Activated CD4-positive, alpha-beta T cell treated with anti-CD3 and anti-CD28 coated beads, Interleukin-2, amount 10 ng/mL, durations not matched to agents 7 days and 5 days (primary cell): ENCODE measurements around the gene RDH13. TPM values are rescaled to one million over a fixed set of nuclear protein-coding genes. Genes with fewer than 3 reads are reported as not detected.

ENCODE experiments used
- CTCF ChIA-PET: fragments of 350-600 bp; sonication (Branson Sonifier 250); formaldehyde crosslinking; loops from one replicate; lab custom pipeline; 2021; ENCODE audit warnings: antibody characterized with exemption; lab: Charles Lee
- POLR2A ChIA-PET: fragments of 350-600 bp; sonication (Branson Sonifier 250); formaldehyde crosslinking; loops from one replicate; lab custom pipeline; 2021; ENCODE audit warnings: antibody characterized with exemption; lab: Charles Lee
- DNase-seq: peaks from one replicate; pipeline ENCODE4 v3.0.0-alpha.2; 2020
- H3K27ac Mint-ChIP-seq: one replicate; pipeline ENCODE4 v1.8.0; 2021; ENCODE audit warnings: mild to moderate bottlenecking, moderate library complexity, mixed read lengths
- H3K27me3 Mint-ChIP-seq: one replicate; pipeline ENCODE4 v1.8.0; 2021; ENCODE audit warnings: mixed read lengths
- H3K36me3 Mint-ChIP-seq: one replicate; pipeline ENCODE4 v1.8.0; 2021; ENCODE audit warnings: low read depth, mixed read lengths
- H3K4me1 Mint-ChIP-seq: one replicate; pipeline ENCODE4 v1.8.0; 2021; ENCODE audit warnings: mixed read lengths
- H3K4me3 Mint-ChIP-seq: one replicate; pipeline ENCODE4 v1.8.0; 2021; ENCODE audit warnings: mild to moderate bottlenecking, moderate library complexity, mixed read lengths
- H3K9me3 Mint-ChIP-seq: one replicate; pipeline ENCODE4 v1.8.0; 2021; ENCODE audit warnings: mixed read lengths
- total RNA-seq, 2 experiments: library from RNA; stranded (reverse); gene quantifications; one replicate each; pipeline ENCODE4 v1.2.3, GENCODE V29; 2021

The RDH13 gene
- total RNA-seq, 2 experiments from 2014 or later: 15.0 to 15.6 TPM

DNA sequence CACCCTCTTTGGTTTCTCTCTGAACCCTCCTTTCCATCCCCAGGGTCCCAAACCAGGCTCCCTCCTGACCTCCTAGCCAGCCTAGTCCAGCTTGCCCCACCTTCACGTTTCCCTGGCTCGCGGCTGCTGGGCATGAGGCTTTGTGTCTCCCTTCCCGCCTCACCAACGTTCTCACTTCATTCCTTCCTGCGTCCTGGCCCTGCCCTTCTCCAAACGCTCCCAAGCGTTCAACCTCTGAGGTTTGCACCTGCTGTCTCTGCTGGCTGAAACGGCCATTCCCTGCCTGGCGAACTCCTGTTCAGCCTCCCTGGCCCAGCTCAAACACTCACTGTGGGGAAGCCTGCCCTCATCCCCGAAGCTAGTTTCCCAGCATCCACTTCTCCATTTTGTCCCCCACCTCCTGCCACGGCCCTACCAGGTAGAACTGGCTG lies 25.1 kb upstream of the RDH13 start:
- ChIA-PET POLR2A (no interaction called here), CTCF (interaction anchor here (0.7 to 1.3 kb wide), 4 partner anchors 10 to 59 kb away, joined by 3 read pairs; no protein-coding TSS in a partner anchor)
- H3K27ac Mint-ChIP-seq: peak overlapping the region; percentile 71
- H3K4me1 Mint-ChIP-seq: peaks cover 24% of the 10 kb centered on the region
- H3K36me3 Mint-ChIP-seq: peaks cover 17% of the 10 kb centered on the region
- H3K4me3 Mint-ChIP-seq: no peak overlapping the region
- DNase-seq: no peak
- H3K27me3 Mint-ChIP-seq: peaks cover 37% of the 10 kb centered on the region
- H3K9me3 Mint-ChIP-seq: no peaks in the 10 kb centered on the region

DNA sequence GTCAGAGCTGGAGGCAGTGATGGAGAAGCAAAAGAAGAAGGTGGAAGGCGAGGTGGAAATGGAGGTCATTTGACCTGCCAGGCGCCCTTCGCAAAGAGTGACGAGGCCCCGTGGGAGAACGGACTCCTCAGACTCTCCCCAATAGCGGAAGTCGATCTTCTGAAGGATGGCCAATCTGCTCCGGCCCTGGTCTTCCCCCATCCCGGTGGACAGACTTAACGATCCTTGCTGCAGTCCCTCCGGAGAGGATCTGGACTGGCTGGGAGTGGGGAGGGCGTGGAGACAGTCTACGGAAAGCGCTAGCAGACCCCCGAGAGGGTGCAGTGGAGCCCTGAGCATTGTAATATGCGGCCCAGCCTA lies 24.6 kb upstream of the RDH13 start:
- POLR2A ChIA-PET: no interaction called here
- Mint-ChIP-seq H3K4me3 (no peak overlapping the region), H3K4me1 (peaks cover 25% of the 10 kb centered on the region), H3K27me3 (peaks cover 42% of the 10 kb centered on the region), H3K9me3 (peaks cover 3% of the 10 kb centered on the region), H3K27ac (no peak overlapping the region), H3K36me3 (peaks cover 19% of the 10 kb centered on the region)
- DNase-seq: no peak
- CTCF ChIA-PET: interaction anchor here (1.3 kb wide), 1 partner anchor 31 kb away, joined by 3 read pairs; no protein-coding TSS in a partner anchor

DNA sequence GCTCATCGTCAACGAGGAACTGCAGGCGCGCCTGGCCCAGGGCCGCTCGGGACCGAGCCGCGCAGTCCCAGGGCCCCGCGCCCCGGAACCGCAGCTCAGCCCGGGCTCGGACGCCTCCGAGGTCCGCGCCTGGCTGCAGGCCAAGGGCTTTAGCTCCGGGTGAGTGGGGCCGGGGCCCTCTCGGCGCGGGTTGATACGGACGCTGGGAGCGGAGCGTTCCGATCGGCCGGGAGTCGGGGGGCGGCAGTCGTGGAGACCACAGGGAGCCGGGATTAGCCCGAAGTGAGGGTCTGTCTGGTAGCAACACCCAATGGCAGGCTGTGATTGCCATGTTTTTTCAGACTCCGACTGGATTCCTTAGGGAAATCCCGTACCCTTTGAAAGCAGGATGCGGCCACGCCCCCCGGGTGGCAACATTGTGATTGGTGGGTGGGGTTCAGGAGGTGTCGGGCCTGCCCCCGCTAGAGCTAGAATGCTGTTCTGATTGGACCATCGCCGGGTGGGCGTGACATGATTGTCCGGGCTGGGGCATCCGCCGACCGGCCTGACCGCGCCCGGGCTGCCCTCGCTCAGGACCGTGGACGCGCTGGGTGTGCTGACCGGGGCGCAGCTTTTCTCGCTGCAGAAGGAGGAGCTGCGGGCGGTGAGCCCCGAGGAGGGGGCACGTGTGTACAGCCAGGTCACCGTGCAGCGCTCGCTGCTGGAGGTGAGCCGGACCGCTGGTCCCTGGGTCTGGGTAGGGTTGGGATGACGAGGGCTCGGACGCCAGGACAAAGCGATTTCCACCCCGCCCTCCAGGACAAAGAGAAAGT lies 24.0 kb upstream of the RDH13 start:
- Mint-ChIP-seq H3K27ac (no peak overlapping the region), H3K9me3 (peaks cover 5% of the 10 kb centered on the region), H3K27me3 (peaks cover 45% of the 10 kb centered on the region), H3K4me3 (no peak overlapping the region), H3K4me1 (peaks cover 30% of the 10 kb centered on the region), H3K36me3 (peaks cover 20% of the 10 kb centered on the region)
- ChIA-PET POLR2A (no interaction called here), CTCF (interaction anchor here (0.7 to 1.3 kb wide), 2 partner anchors 31 to 74 kb away, joined by 3 read pairs; no protein-coding TSS in a partner anchor)
- peak; percentile 40 for DNase-seq

DNA sequence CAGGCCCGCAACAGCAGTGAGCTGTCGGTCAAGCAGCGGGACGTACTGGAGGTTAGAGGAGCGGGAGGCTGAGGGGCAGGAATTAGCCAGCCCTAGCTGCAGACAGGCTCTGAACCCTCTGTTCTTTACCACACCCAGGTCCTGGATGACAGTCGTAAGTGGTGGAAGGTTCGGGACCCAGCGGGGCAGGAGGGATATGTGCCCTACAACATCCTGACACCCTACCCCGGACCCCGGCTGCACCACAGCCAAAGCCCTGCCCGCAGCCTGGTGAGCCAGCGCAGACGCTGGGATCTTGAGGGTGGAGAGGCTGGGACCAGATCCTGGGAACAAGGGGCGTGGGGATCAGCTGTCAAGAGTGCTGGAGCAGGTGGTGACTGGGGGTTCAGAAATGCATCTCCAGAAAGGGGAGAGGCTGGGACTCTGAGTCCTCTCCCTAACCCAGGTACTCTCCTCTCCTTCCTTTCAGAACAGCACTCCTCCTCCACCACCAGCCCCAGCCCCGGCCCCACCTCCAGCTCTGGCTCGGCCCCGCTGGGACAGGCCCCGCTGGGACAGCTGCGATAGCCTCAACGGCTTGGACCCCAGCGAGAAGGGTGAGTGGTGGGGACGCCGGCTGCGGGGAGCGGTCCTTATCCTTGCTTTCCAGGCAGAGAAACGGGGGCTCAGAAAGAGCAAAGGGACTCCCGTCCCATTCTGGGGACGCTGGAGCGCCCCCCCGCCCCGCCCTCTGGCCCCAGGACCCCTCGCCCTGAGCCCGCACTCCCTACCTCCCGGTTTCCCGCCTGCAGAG lies 23.2 kb upstream of the RDH13 start:
- peaks cover 5% of the 10 kb centered on the region for H3K9me3 Mint-ChIP-seq
- H3K4me1 Mint-ChIP-seq: peaks cover 35% of the 10 kb centered on the region
- ChIA-PET POLR2A (interaction anchor here (0.7 kb wide), 1 partner anchor 32 kb away, joined by 3 read pairs; the partner anchor contains the start of gene PPP1R12C), CTCF (interaction anchor here (0.7 to 1.4 kb wide), 5 partner anchors 30 to 323 kb away, joined by 3 read pairs; no protein-coding TSS in a partner anchor)
- no peak overlapping the region for H3K27ac Mint-ChIP-seq
- peaks cover 20% of the 10 kb centered on the region for H3K36me3 Mint-ChIP-seq
- DNase-seq: no peak
- H3K4me3 Mint-ChIP-seq: no peak overlapping the region
- peaks cover 45% of the 10 kb centered on the region for H3K27me3 Mint-ChIP-seq

DNA sequence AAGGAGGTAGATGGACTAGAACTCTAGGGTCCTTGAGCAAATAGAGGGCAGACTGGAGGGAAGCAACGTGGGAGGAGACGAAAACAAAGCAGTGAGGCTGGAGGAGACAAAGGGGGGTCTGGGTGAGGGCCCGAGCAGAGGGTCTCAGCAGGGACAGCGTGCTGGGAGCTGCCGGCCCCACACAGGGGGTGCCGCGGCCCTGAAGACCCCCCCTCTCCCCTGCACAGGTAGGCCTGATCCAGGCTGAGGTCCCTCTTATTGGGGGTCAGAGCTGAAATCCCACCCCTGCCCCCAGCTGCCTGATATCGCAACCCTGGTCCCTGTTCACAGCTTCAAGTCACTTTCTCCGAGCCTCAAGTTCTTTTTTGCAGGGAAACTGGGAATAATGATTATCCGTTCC lies 21.5 kb upstream of the RDH13 start:
- DNase-seq: no peak
- no peak overlapping the region for H3K4me3 Mint-ChIP-seq
- ChIA-PET CTCF (interaction anchor here (0.6 to 2.0 kb wide), 2 partner anchors 14 to 23 kb away, joined by 3 to 7 read pairs; no protein-coding TSS in a partner anchor), POLR2A (no interaction called here)
- H3K27me3 Mint-ChIP-seq: peaks cover 45% of the 10 kb centered on the region
- peaks cover 22% of the 10 kb centered on the region for H3K36me3 Mint-ChIP-seq
- H3K27ac Mint-ChIP-seq: no peak overlapping the region
- peaks cover 45% of the 10 kb centered on the region for H3K4me1 Mint-ChIP-seq
- H3K9me3 Mint-ChIP-seq: peaks cover 9% of the 10 kb centered on the region

DNA sequence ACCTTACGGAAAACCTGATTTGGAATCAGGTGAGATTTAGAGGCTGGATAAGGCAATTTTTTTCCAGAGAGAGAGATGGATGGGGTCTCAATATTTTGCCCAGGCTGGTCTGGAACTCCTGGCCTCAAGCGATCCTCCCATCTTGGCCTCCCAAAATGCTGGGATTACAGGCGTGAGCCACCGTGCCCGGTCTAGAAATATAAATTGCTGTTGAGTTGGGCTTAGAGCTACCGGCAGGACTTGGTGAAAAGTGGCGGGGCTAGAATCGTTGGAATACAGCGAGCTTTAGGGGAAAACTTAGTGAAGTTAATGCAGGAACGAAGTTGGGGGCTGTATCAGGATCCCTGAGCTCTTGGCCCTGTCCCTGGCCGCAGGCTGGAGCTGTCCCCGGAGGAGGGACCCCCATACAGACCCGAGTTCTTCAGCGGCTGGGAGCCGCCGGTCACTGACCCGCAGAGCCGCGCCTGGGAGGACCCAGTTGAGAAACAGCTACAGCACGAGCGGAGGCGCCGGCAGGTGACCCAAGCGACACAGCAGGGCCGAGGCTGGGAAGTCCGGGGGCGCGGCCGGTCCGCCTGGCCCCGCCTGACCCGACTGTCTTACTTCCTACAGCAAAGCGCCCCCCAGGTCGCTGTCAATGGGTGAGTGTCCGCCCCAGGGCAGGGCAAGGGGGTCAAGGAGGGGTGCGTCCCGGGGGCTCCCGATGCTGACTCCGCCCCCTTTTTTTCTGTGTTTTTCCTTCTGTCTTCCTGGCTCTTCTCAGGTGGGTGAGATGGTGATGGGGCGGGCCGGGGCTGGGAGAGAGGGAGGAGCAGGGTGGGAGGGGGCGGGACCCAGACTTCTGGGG lies 20.3 kb upstream of the RDH13 start:
- Mint-ChIP-seq H3K9me3 (peaks cover 11% of the 10 kb centered on the region), H3K4me3 (no peak overlapping the region), H3K27me3 (peaks cover 44% of the 10 kb centered on the region), H3K36me3 (peaks cover 19% of the 10 kb centered on the region), H3K4me1 (peaks cover 41% of the 10 kb centered on the region), H3K27ac (no peak overlapping the region)
- no peak for DNase-seq
- CTCF ChIA-PET: interaction anchor here (0.6 to 2.0 kb wide), 3 partner anchors 13 to 176 kb away, joined by 3 to 7 read pairs (median 5); no protein-coding TSS in a partner anchor
- POLR2A ChIA-PET: no interaction called here

DNA sequence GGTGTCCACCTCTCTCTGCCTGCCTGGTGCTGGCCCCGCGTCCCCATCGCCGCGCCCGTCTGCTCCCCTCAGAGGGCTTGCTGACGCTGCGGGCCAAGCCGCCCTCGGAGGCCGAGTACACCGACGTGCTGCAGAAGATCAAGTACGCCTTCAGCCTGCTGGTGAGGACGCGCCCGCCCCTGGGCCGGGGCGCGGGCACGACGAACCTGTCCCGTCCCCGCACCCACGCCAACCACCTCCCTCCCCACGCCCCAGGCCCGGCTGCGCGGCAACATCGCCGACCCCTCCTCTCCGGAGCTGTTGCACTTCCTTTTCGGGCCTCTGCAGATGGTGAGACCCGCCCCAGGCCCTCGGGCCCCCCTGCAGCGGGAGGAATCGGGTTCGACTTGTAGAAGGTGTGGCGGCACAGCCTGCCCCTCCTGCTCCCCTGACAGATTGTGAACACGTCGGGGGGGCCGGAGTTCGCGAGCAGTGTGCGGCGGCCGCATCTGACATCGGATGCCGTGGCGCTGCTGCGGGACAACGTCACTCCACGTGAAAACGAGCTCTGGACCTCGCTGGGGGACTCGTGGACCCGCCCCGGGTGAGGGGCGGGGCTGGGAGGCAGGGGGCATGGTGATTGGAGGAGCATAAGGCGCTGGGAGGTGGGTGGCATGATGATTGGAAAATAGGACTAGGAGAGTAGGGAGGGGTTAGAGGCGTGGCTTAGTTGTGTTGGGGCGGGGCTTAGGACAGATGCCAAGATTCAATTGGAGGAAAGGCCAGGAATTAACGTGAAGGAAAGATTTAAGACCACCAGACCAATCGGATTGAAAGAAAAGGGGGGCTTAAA lies 19.3 kb upstream of the RDH13 start:
- H3K4me1 Mint-ChIP-seq: peaks cover 33% of the 10 kb centered on the region
- H3K9me3 Mint-ChIP-seq: peaks cover 11% of the 10 kb centered on the region
- peak overlapping the region; percentile 61 for H3K4me3 Mint-ChIP-seq
- ChIA-PET CTCF (interaction anchor here (0.6 to 1.4 kb wide), 2 partner anchors 25 to 177 kb away, joined by 3 to 5 read pairs; no protein-coding TSS in a partner anchor), POLR2A (no interaction called here)
- peak; percentile 45 for DNase-seq
- H3K36me3 Mint-ChIP-seq: peaks cover 10% of the 10 kb centered on the region
- peaks cover 35% of the 10 kb centered on the region for H3K27me3 Mint-ChIP-seq
- H3K27ac Mint-ChIP-seq: peak overlapping the region; percentile 66

DNA sequence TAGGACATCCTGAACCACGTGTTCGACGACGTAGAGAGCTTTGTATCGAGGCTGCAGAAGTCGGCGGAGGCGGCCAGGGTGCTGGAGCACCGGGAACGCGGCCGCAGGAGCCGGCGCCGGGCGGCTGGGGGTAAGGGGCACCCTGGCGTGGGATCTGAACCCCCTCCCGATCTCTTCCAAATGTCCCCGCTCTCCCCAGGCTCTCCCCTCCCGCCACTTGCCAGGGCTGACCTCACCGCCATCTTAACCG lies 18.7 kb upstream of the RDH13 start:
- POLR2A ChIA-PET: no interaction called here
- peak overlapping the region; percentile 75 for H3K4me3 Mint-ChIP-seq
- H3K27ac Mint-ChIP-seq: peak overlapping the region; percentile 90
- H3K4me1 Mint-ChIP-seq: peaks cover 30% of the 10 kb centered on the region
- H3K27me3 Mint-ChIP-seq: peaks cover 36% of the 10 kb centered on the region
- CTCF ChIA-PET: no interaction called here
- peaks cover 10% of the 10 kb centered on the region for H3K36me3 Mint-ChIP-seq
- no peak for DNase-seq
- peaks cover 11% of the 10 kb centered on the region for H3K9me3 Mint-ChIP-seq

DNA sequence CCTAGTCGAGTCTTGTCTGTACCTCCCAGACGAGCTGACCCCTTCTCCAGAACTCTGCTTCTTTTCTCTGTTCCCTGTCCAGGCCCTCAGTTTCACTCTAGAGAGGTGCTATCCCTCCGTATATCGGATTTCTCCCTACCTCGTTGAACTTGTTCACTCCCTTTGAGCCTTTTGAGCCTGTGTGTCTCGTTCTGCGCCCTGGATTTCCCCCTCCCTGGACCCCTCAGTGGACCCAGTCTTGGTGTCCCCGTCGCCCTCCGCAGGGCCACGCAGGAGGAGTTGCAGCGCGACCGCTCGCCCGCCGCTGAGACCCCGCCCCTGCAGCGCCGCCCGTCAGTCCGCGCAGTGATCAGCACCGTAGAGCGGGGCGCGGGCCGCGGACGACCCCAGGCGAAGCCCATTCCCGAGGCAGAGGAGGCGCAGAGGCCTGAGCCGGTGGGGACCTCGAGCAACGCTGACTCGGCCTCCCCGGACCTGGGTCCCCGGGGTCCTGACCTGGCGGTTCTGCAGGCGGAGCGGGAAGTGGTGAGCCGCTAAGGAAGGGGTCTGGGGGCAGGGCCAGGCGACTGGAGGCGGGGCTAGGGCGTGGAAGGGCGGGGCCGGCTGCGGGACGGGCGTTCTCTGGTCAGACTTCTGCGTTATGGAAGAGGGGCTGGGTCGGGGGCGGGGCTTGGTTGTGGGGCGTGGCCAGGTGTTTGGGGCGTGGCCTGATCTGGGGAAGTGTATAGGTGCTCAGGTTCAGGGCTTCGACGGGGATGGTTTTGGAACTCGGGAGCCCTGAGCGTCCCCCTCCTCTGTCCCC lies 18.2 kb upstream of the RDH13 start:
- ChIA-PET POLR2A (no interaction called here), CTCF (interaction anchor here (0.6 to 1.9 kb wide), 5 partner anchors 9 to 599 kb away, joined by 3 to 4 read pairs (median 4); partner anchors contain the start of gene RDH13)
- Mint-ChIP-seq H3K9me3 (peaks cover 11% of the 10 kb centered on the region), H3K4me1 (peaks cover 30% of the 10 kb centered on the region), H3K27ac (peak overlapping the region; percentile 90), H3K4me3 (peak overlapping the region; percentile 75), H3K27me3 (peaks cover 36% of the 10 kb centered on the region), H3K36me3 (peaks cover 10% of the 10 kb centered on the region)
- peak; percentile 93 for DNase-seq

DNA sequence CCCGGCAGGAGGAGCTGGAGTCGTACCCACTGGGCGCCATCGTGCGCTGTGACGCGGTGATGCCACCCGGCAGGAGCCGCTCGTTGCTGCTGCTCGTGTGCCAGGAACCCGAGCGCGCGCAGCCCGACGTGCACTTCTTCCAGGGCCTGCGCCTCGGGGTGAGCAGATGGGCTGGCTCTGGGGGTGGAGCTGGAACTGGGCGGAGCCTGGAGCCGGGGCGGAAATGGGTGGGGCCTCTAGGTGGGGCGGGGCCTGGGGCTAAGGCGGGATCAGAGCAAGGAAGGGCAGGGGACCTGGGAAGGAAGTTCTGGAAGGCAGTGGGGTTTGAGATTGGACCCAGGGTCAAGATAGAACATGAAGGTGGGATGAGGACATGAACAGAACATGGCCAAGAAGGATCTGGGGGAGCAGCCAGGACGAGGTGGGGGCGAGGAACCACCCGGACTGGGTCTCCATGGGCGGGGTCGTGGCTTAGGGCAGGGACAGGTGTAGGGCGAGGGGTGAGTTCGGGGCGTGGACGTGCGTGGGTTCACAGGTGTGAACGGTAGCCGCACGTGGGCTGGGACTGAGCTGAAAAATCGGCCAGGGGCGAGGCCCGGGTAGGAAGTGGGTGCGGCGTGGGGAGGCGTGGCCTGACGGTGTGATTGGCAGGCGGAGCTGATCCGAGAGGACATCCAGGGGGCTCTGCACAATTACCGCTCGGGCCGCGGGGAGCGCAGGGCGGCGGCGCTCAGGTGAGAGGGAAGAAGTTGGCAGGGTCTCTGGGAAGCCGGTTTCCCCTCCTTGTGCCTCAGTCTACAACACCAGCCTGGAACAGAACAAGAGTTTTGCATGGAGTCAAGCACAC lies 17.4 kb upstream of the RDH13 start:
- peak overlapping the region; percentile 90 for H3K27ac Mint-ChIP-seq
- peak overlapping the region; percentile 75 for H3K4me3 Mint-ChIP-seq
- H3K9me3 Mint-ChIP-seq: peaks cover 11% of the 10 kb centered on the region
- peaks cover 30% of the 10 kb centered on the region for H3K4me1 Mint-ChIP-seq
- peaks cover 27% of the 10 kb centered on the region for H3K27me3 Mint-ChIP-seq
- CTCF ChIA-PET: interaction anchor here (0.6 to 1.9 kb wide), 5 partner anchors 9 to 598 kb away, joined by 3 to 4 read pairs (median 4); partner anchors contain the start of gene RDH13
- POLR2A ChIA-PET: no interaction called here
- peaks cover 10% of the 10 kb centered on the region for H3K36me3 Mint-ChIP-seq
- DNase-seq: peak; percentile 76
